Measurements from ENCODE around the gene ABHD12.

DNA sequence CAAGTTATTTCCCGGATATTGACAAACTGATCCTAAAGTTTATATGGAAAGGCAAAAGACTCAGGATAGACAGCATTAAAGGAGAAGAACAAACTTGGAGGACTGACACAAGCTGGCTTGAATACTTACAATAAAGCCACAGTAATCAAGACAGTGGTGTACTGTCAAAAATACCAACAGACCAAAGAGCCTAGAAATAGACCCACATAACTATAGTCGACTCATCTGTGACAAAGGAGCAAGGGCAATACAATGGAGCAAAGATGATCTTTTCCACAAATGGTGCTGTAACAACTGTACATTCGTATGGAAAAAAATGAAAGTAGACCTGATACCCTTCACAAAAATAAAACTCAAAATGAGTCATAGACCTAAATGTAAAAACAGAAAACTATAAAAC lies 46.0 kb downstream of the ABHD12 start:
- TF ChIP-seq, protein P1, sequence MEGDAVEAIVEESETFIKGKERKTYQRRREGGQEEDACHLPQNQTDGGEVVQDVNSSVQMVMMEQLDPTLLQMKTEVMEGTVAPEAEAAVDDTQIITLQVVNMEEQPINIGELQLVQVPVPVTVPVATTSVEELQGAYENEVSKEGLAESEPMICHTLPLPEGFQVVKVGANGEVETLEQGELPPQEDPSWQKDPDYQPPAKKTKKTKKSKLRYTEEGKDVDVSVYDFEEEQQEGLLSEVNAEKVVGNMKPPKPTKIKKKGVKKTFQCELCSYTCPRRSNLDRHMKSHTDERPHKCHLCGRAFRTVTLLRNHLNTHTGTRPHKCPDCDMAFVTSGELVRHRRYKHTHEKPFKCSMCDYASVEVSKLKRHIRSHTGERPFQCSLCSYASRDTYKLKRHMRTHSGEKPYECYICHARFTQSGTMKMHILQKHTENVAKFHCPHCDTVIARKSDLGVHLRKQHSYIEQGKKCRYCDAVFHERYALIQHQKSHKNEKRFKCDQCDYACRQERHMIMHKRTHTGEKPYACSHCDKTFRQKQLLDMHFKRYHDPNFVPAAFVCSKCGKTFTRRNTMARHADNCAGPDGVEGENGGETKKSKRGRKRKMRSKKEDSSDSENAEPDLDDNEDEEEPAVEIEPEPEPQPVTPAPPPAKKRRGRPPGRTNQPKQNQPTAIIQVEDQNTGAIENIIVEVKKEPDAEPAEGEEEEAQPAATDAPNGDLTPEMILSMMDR (IDR thresholded peaks at IDR 0.05; ENCODE audit: poor library complexity), result no peak
- no peak for TF ChIP-seq EZH2phosphoT487 (IDR thresholded peaks at IDR 0.05; ENCODE audit: low read depth, severe bottlenecking, unreplicated experiment)
